ENCODE data around the gene POLD3.

DNA sequence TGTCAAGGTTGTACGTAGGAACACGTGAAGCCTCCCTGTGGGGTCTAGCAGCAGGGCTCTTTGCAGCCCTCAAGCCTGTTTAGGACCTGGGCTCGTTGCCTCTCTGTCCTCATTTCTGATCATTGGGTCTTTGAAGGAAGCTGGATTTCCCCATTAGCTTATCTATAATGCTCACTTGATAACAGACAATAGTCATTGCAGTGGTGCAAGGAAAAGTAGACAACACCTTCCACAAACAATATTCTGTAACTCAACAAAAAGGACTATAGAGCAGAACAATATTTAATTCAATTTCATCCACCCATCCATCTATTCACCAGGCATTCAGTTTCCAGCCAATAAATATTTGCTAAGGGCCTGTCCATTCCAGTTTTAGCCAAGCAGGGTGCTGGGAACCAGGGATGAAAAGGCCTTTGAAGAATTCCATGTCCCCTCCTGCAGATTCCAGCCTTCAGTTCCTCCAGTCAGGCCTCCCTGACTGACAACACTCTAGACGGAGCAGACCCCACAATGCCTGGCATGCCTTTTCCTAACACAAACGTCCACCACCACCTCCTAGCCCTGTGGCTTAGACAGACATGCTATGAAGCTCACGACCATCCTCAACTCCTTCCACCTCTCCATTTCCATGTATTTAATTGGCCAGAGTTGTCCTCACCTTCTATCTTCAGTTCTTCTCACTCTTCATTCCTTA, 12.7 kb upstream of the POLD3 start:
- TF ChIP-seq, protein P1, sequence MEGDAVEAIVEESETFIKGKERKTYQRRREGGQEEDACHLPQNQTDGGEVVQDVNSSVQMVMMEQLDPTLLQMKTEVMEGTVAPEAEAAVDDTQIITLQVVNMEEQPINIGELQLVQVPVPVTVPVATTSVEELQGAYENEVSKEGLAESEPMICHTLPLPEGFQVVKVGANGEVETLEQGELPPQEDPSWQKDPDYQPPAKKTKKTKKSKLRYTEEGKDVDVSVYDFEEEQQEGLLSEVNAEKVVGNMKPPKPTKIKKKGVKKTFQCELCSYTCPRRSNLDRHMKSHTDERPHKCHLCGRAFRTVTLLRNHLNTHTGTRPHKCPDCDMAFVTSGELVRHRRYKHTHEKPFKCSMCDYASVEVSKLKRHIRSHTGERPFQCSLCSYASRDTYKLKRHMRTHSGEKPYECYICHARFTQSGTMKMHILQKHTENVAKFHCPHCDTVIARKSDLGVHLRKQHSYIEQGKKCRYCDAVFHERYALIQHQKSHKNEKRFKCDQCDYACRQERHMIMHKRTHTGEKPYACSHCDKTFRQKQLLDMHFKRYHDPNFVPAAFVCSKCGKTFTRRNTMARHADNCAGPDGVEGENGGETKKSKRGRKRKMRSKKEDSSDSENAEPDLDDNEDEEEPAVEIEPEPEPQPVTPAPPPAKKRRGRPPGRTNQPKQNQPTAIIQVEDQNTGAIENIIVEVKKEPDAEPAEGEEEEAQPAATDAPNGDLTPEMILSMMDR (IDR thresholded peaks at IDR 0.05): no peak
- TF ChIP-seq POLR2A (IDR thresholded peaks at IDR 0.05): no peak

All from stomach (tissue), 4 donors.